SK-N-MC (cell line): ENCODE measurements around the gene SPATS1.
"Not testable (repeated sequence)": the region's sequence is repeated elsewhere in the genome, so short reads cannot be mapped to it uniquely, and the experiment has no call there.

Experiments
- DNase-seq: peaks from one replicate; pipeline ENCODE4 v3.0.0-alpha.2; 2011; ENCODE audit warnings: low read depth, low spot score
- H3K27ac ChIP-seq: fragments of 200-600 bp; sonication (generic); 2 replicates; pipeline ENCODE4 v1.5.1; 2016; ENCODE audit warnings: mixed run types
- H3K36me3 ChIP-seq: fragments of 200-600 bp; sonication (generic); 2 replicates; pipeline ENCODE4 v1.6.1; 2017; ENCODE audit warnings: antibody characterized with exemption, low read length, mixed read lengths; ENCODE audit not compliant: insufficient read depth
- H3K4me3 ChIP-seq: fragments of 200-600 bp; sonication (generic); 2 replicates; pipeline ENCODE4 v1.5.1; 2016
- H3K9ac ChIP-seq: fragments of 200-600 bp; sonication (generic); 2 replicates; pipeline ENCODE4 v1.8.0; 2017; ENCODE audit warnings: mixed run types, mixed read lengths; ENCODE audit not compliant: insufficient read length
- H3K9me3 ChIP-seq: fragments of 200-600 bp; sonication (generic); 2 replicates; pipeline ENCODE4 v1.6.1; 2017; ENCODE audit warnings: low read depth, mild to moderate bottlenecking, antibody characterized with exemption, low read length, moderate library complexity, mixed read lengths
- EZH2 ChIP-seq: fragments of 200-600 bp; sonication (generic); IDR thresholded peaks from one replicate; pipeline ENCODE4 v1.6.1; 2017; ENCODE audit warnings: antibody characterized with exemption
- FOXP2 ChIP-seq: optimal IDR thresholded peaks from 2 replicates; pipeline ENCODE3; 2011; ENCODE audit warnings: mild to moderate bottlenecking, moderate library complexity; ENCODE audit not compliant: insufficient read depth; ENCODE audit errors: extremely low read length, control extremely low read depth
- POLR2AphosphoS5 ChIP-seq: IDR thresholded peaks from 2 replicates; pipeline ENCODE4 v1.6.1; 2012; ENCODE audit warnings: mild to moderate bottlenecking, low read depth, low read length, borderline replicate concordance

SPATS1 gene

GRCh38 chr6:44349904-44350649 is 7.6 kb downstream of the SPATS1 start:
- no peak overlapping the region for H3K9ac ChIP-seq
- H3K36me3 ChIP-seq = no peaks in the 10 kb centered on the region
- TF ChIP-seq FOXP2 = no peak
- DNase-seq = no peak
- no peak overlapping the region for H3K4me3 ChIP-seq
- no peak overlapping the region for H3K27ac ChIP-seq
- H3K9me3 ChIP-seq = no peaks in the 10 kb centered on the region

GRCh38 chr6:44350650-44350994 is 8.2 kb downstream of the SPATS1 start:
- H3K9me3 ChIP-seq, H3K4me3 ChIP-seq, H3K9ac ChIP-seq, H3K36me3 ChIP-seq, H3K27ac ChIP-seq, DNase-seq: not testable (repeated sequence)

- H3K36me3 ChIP-seq = no peaks in the 10 kb centered on the region
- H3K27ac ChIP-seq = no peak overlapping the region
- no peak overlapping the region for H3K9ac ChIP-seq
- DNase-seq = no peak
- TF ChIP-seq FOXP2 = no peak
- TF ChIP-seq POLR2AphosphoS5 = no peak
- TF ChIP-seq EZH2 = no peak
- H3K4me3 ChIP-seq = no peak overlapping the region
- no peaks in the 10 kb centered on the region for H3K9me3 ChIP-seq
Observed at GRCh38 chr6:44352259-44352658, 9.8 kb downstream of the SPATS1 start.

GRCh38 chr6:44353336-44353735 is 10.9 kb downstream of the SPATS1 start:
- Histone ChIP-seq H3K9me3 (no peaks in the 10 kb centered on the region), H3K27ac (no peak overlapping the region), H3K36me3 (no peaks in the 10 kb centered on the region), H3K4me3 (no peak overlapping the region), H3K9ac (no peak overlapping the region)
- no peak for DNase-seq
- TF ChIP-seq EZH2 = no peak
- no peak for TF ChIP-seq POLR2AphosphoS5
- no peak for TF ChIP-seq FOXP2

- Histone ChIP-seq H3K9ac (no peak overlapping the region), H3K4me3 (no peak overlapping the region), H3K9me3 (no peaks in the 10 kb centered on the region), H3K36me3 (no peaks in the 10 kb centered on the region), H3K27ac (no peak overlapping the region)
- no peak for DNase-seq
- TF ChIP-seq FOXP2 (no peak), EZH2 (no peak), POLR2AphosphoS5 (no peak)
Observed at GRCh38 chr6:44355640-44356039, 13.2 kb downstream of the SPATS1 start.

GRCh38 chr6:44356487-44356886 is 14.0 kb downstream of the SPATS1 start:
- H3K9me3 ChIP-seq = no peaks in the 10 kb centered on the region
- H3K36me3 ChIP-seq = no peaks in the 10 kb centered on the region
- no peak overlapping the region for H3K9ac ChIP-seq
- no peak for DNase-seq
- TF ChIP-seq EZH2 (no peak), POLR2AphosphoS5 (no peak), FOXP2 (no peak)
- no peak overlapping the region for H3K4me3 ChIP-seq
- no peak overlapping the region for H3K27ac ChIP-seq

GRCh38 chr6:44359973-44360372 is 17.5 kb downstream of the SPATS1 start:
- no peak for TF ChIP-seq FOXP2
- TF ChIP-seq POLR2AphosphoS5 = no peak
- TF ChIP-seq EZH2 = no peak
- Histone ChIP-seq H3K36me3 (no peaks in the 10 kb centered on the region), H3K27ac (no peak overlapping the region), H3K9me3 (no peaks in the 10 kb centered on the region), H3K9ac (no peak overlapping the region), H3K4me3 (no peak overlapping the region)
- DNase-seq = no peak

- no peaks in the 10 kb centered on the region for H3K36me3 ChIP-seq
- H3K27ac ChIP-seq = peak overlapping the region; percentile 78; the same call in 1 of the 2 replicates
- TF ChIP-seq FOXP2 = no peak
- TF ChIP-seq EZH2 = no peak
- no peak for TF ChIP-seq POLR2AphosphoS5
- H3K4me3 ChIP-seq = no peak overlapping the region
- no peak overlapping the region for H3K9ac ChIP-seq
- no peak for DNase-seq
- no peaks in the 10 kb centered on the region for H3K9me3 ChIP-seq
Observed at GRCh38 chr6:44361947-44362346, 19.5 kb downstream of the SPATS1 start.

GRCh38 chr6:44363377-44363926 is 21.0 kb downstream of the SPATS1 start:
- Histone ChIP-seq H3K9ac (no peak overlapping the region), H3K27ac (no peak overlapping the region), H3K4me3 (no peak overlapping the region), H3K9me3 (no peaks in the 10 kb centered on the region), H3K36me3 (no peaks in the 10 kb centered on the region)
- no peak for DNase-seq
- no peak for TF ChIP-seq POLR2AphosphoS5
- no peak for TF ChIP-seq FOXP2
- no peak for TF ChIP-seq EZH2
